ENCODE measurements around the gene FOXI2.

The FOXI2 gene

DNA sequence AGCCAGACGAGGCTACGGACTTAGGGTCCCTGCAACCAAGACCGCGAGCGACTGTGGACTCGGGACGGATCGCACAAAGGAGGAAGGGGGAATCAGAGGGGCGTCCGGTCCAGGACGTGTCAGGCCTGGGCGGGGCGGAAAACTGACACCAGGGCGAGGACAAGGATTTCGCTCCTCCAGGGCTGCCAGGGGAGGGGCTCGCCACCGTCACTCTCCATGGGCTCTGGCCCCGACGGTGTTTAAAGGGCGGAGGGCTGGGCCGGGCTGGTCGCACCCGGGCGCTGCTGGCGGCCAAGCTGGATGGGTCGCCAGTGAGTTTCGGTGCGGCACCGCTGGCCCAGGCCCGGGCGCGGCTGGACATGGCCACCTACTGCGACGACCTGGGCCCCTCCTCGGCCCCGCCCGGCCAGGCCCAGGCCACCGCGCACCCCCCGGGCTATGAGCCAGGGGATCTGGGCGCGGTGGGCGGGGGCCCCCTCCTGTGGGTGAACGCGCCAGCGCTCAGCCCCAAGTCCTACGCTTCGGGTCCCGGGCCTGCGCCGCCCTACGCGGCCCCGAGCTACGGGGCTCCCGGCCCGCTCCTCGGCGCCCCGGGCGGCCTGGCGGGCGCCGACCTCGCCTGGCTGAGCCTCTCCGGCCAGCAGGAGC is at the start of gene FOXI2:
Gene FOXI2, plus strand, starts transcription at position 271 of the 648 bp plus-strand sequence. Its CDS starts 89 bp downstream, at position 360.
- TF ChIP-seq EZH2 (IDR thresholded peaks at IDR 0.05; ENCODE audit: borderline replicate concordance, low read length) = no peak
- TF ChIP-seq, protein P1, sequence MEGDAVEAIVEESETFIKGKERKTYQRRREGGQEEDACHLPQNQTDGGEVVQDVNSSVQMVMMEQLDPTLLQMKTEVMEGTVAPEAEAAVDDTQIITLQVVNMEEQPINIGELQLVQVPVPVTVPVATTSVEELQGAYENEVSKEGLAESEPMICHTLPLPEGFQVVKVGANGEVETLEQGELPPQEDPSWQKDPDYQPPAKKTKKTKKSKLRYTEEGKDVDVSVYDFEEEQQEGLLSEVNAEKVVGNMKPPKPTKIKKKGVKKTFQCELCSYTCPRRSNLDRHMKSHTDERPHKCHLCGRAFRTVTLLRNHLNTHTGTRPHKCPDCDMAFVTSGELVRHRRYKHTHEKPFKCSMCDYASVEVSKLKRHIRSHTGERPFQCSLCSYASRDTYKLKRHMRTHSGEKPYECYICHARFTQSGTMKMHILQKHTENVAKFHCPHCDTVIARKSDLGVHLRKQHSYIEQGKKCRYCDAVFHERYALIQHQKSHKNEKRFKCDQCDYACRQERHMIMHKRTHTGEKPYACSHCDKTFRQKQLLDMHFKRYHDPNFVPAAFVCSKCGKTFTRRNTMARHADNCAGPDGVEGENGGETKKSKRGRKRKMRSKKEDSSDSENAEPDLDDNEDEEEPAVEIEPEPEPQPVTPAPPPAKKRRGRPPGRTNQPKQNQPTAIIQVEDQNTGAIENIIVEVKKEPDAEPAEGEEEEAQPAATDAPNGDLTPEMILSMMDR (IDR thresholded peaks at IDR 0.05; ENCODE audit: low read length) = no peak
- no peak within 1 kb of the TSS for H3K4me2 ChIP-seq (ENCODE audit: low read length)
- no peaks in the 10 kb centered on the region for H4K20me1 ChIP-seq (ENCODE audit: insufficient read depth, low read length)
- H3K4me1 ChIP-seq (ENCODE audit: insufficient read depth, low read length, severe bottlenecking) = no peaks in the 10 kb centered on the region
- no peak within 1 kb of the TSS for H3K9ac ChIP-seq (ENCODE audit: low read length)
- no peaks in the 10 kb centered on the region for H3F3A ChIP-seq (ENCODE audit: insufficient read depth, low read length)
- no peaks in the 10 kb centered on the region for H3K79me2 ChIP-seq (ENCODE audit: insufficient read depth, low read length)
- H3K9me3 ChIP-seq (ENCODE audit: low read length) = no peaks in the 10 kb centered on the region
- no peaks in the 10 kb centered on the region for H3K36me3 ChIP-seq (ENCODE audit: insufficient read depth, low read length)
- H3K27me3 ChIP-seq (ENCODE audit: insufficient read depth, low read length) = no peaks in the 10 kb centered on the region
- H2AFZ ChIP-seq (ENCODE audit: low read length) = no peak within 1 kb of the TSS
- H3K27ac ChIP-seq (ENCODE audit: low read depth, low read length, poor library complexity, severe bottlenecking) = no peak within 1 kb of the TSS
- no peaks in the 10 kb centered on the region for H3K9me2 ChIP-seq (ENCODE audit: low read depth, low read length)
- H3K4me3 ChIP-seq (ENCODE audit: low read depth, low read length, poor library complexity, severe bottlenecking) = no peak within 1 kb of the TSS

DNA sequence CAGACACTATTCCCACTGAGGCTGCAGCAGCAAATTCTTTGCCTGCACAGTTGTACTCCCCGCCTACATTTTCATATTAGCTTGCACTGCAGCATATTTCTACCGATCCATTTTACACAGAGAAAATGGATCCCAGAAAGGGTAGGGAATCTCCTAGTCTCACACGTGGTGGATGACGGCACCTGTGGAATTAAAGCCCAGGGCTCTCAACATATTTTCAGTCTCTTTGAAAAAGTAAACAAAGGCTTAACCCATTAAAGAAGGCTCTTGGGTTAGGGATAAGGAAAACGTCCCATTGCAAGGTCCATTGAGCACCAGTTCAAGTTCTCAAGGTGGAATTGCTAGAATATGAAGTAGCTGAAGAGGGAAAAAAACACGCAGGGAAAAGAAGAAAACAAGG is 49.4 kb upstream of the FOXI2 start:
- H3K4me2 ChIP-seq (ENCODE audit: low read length) = no peak overlapping the region
- no peaks in the 10 kb centered on the region for H3F3A ChIP-seq (ENCODE audit: insufficient read depth, low read length)
- H3K36me3 ChIP-seq (ENCODE audit: insufficient read depth, low read length) = no peaks in the 10 kb centered on the region
- H3K27ac ChIP-seq (ENCODE audit: low read depth, low read length, poor library complexity, severe bottlenecking) = no peak overlapping the region
- no peaks in the 10 kb centered on the region for H4K20me1 ChIP-seq (ENCODE audit: insufficient read depth, low read length)
- H3K9me3 ChIP-seq (ENCODE audit: low read length) = no peaks in the 10 kb centered on the region
- H3K27me3 ChIP-seq (ENCODE audit: insufficient read depth, low read length) = no peaks in the 10 kb centered on the region
- no peak overlapping the region for H3K4me3 ChIP-seq (ENCODE audit: low read depth, low read length, poor library complexity, severe bottlenecking)
- H3K9ac ChIP-seq (ENCODE audit: low read length) = no peak overlapping the region
- H2AFZ ChIP-seq (ENCODE audit: low read length) = no peak overlapping the region
- no peaks in the 10 kb centered on the region for H3K79me2 ChIP-seq (ENCODE audit: insufficient read depth, low read length)
- no peaks in the 10 kb centered on the region for H3K4me1 ChIP-seq (ENCODE audit: insufficient read depth, low read length, severe bottlenecking)
- no peaks in the 10 kb centered on the region for H3K9me2 ChIP-seq (ENCODE audit: low read depth, low read length)
- no peak for TF ChIP-seq EZH2 (IDR thresholded peaks at IDR 0.05; ENCODE audit: borderline replicate concordance, low read length)
- TF ChIP-seq, protein P1 (IDR thresholded peaks at IDR 0.05; ENCODE audit: low read length) = no peak

DNA sequence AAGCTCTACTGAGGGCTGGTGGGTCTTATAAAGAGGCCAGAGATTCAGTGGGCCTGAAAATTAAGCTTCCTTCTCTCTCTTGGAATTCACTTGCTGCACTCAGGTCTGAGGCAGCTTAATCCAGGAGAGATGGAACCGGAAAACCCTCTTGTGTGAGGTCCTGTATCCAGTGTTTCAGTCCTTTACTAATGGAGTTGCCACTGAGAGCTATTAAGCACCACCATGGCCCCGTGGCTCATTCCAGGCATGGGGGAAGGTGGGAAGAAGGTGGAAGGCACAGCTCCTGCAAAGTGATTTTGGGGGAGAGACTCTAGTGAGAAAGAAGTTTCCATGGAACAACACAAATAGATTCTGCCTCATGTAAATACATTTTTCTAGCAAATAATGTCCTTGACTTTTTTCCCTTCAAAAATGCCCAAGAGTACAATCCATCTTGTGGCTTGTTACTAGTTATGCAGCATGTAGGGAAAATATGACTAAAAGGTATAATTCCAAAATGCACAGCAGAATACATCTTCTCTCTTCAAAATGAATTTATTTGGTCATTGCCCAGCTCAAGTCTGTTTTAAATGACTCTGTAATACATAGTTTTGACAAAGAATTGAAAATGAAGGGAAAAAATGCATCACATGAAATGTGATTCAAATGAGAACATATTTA is 46.7 kb upstream of the FOXI2 start:
- no peaks in the 10 kb centered on the region for H3K9me2 ChIP-seq (ENCODE audit: low read depth, low read length)
- no peaks in the 10 kb centered on the region for H4K20me1 ChIP-seq (ENCODE audit: insufficient read depth, low read length)
- H3K4me3 ChIP-seq (ENCODE audit: low read depth, low read length, poor library complexity, severe bottlenecking) = no peak overlapping the region
- TF ChIP-seq, protein P1 (IDR thresholded peaks at IDR 0.05; ENCODE audit: low read length) = no peak
- no peak for TF ChIP-seq EZH2 (IDR thresholded peaks at IDR 0.05; ENCODE audit: borderline replicate concordance, low read length)
- no peaks in the 10 kb centered on the region for H3K9me3 ChIP-seq (ENCODE audit: low read length)
- no peaks in the 10 kb centered on the region for H3K79me2 ChIP-seq (ENCODE audit: insufficient read depth, low read length)
- no peaks in the 10 kb centered on the region for H3F3A ChIP-seq (ENCODE audit: insufficient read depth, low read length)
- no peak overlapping the region for H2AFZ ChIP-seq (ENCODE audit: low read length)
- no peaks in the 10 kb centered on the region for H3K36me3 ChIP-seq (ENCODE audit: insufficient read depth, low read length)
- no peaks in the 10 kb centered on the region for H3K4me1 ChIP-seq (ENCODE audit: insufficient read depth, low read length, severe bottlenecking)
- no peak overlapping the region for H3K9ac ChIP-seq (ENCODE audit: low read length)
- H3K27me3 ChIP-seq (ENCODE audit: insufficient read depth, low read length) = no peaks in the 10 kb centered on the region
- H3K27ac ChIP-seq (ENCODE audit: low read depth, low read length, poor library complexity, severe bottlenecking) = no peak overlapping the region
- no peak overlapping the region for H3K4me2 ChIP-seq (ENCODE audit: low read length)

Measured in OCI-LY1 (cell line).